ENCODE data around the gene RNF126.

The RNF126 gene

GRCh38 chr19:661427-662196 lies 1.4 kb downstream of the RNF126 start:
- no peak for DNase-seq

GRCh38 chr19:660793-661426 lies 2.1 kb downstream of the RNF126 start:
- DNase-seq, result no peak

GRCh38 chr19:658916-659839 lies 3.8 kb downstream of the RNF126 start:
- DNase-seq, result no peak

GRCh38 chr19:658059-658839 lies 4.8 kb downstream of the RNF126 start:
- DNase-seq, result no peak

GRCh38 chr19:657611-658010 lies 5.4 kb downstream of the RNF126 start:
- no peak for DNase-seq

GRCh38 chr19:656751-657559 lies 6.1 kb downstream of the RNF126 start:
- DNase-seq, result no peak

- no peak for DNase-seq
These were observed 7.3 kb downstream of the RNF126 start for GRCh38 chr19:655691-656090.

GRCh38 chr19:653425-653824 lies 9.6 kb downstream of the RNF126 start:
- DNase-seq, result no peak

GRCh38 chr19:652467-653389 lies 10.3 kb downstream of the RNF126 start:
- DNase-seq, result no peak

- no peak for DNase-seq
These were observed 11.0 kb downstream of the RNF126 start for GRCh38 chr19:651991-652390.

- DNase-seq, result no peak
These were observed 11.7 kb downstream of the RNF126 start for GRCh38 chr19:651114-651818.

- DNase-seq, result no peak
These were observed 12.9 kb downstream of the RNF126 start for GRCh38 chr19:650121-650520.

- no peak for DNase-seq
These were observed 13.9 kb downstream of the RNF126 start for GRCh38 chr19:648904-649801.

- DNase-seq, result no peak
These were observed 14.7 kb downstream of the RNF126 start for GRCh38 chr19:648305-648704.

GRCh38 chr19:647566-648284 lies 15.3 kb downstream of the RNF126 start:
- DNase-seq, result no peak

GRCh38 chr19:646779-647565 lies 16.0 kb downstream of the RNF126 start:
- DNase-seq, result no peak
